Neural cell (in vitro differentiated cells): ENCODE data around the gene CPNE1.

Experiments used
- EP300 ChIP-seq: fragments of 450-650 bp; conservative IDR thresholded peaks from 2 replicates; pipeline ENCODE4 v1.6.1; 2014; ENCODE audit warnings: antibody characterized with exemption, mild to moderate bottlenecking, moderate library complexity; ENCODE audit not compliant: poor library complexity, severe bottlenecking
- EZH2 ChIP-seq: fragments of 200-600, 300-800 bp; shearing (Covaris generic), sonication (generic); IDR thresholded peaks from 2 replicates; pipeline ENCODE4 v1.6.1; 2014; ENCODE audit warnings: antibody characterized with exemption, low read length, borderline replicate concordance, mild to moderate bottlenecking; ENCODE audit not compliant: insufficient read depth, poor library complexity, severe bottlenecking
- MXI1 ChIP-seq: fragments of 450-650 bp; conservative IDR thresholded peaks from 2 replicates; pipeline ENCODE4 v1.6.1; 2014; ENCODE audit warnings: antibody characterized with exemption, mild to moderate bottlenecking; ENCODE audit not compliant: poor library complexity, severe bottlenecking
- POLR2AphosphoS5 ChIP-seq: IDR thresholded peaks from 2 replicates; pipeline ENCODE4 v1.6.1; 2012
- RAD21 ChIP-seq: fragments of 450-650 bp; conservative IDR thresholded peaks from 2 replicates; pipeline ENCODE4 v1.6.1; 2014; ENCODE audit warnings: antibody characterized with exemption, mild to moderate bottlenecking, moderate library complexity
- SMC3 ChIP-seq: fragments of 450-650 bp; conservative IDR thresholded peaks from 2 replicates; pipeline ENCODE4 v1.6.1; 2014; ENCODE audit warnings: antibody characterized with exemption, mild to moderate bottlenecking, moderate library complexity; ENCODE audit not compliant: poor library complexity
- TAF1 ChIP-seq: IDR thresholded peaks from 2 replicates; pipeline ENCODE4 v1.6.1; 2012; ENCODE audit warnings: low read depth
- TF ChIP-seq, protein P1 (sequence below): fragments of 450-650 bp; IDR thresholded peaks from 2 replicates; pipeline ENCODE4 v1.5.1; 2014; ENCODE audit warnings: antibody characterized with exemption, mild to moderate bottlenecking, moderate library complexity; ENCODE audit not compliant: poor library complexity, severe bottlenecking
- TF ChIP-seq, protein P2 (sequence below): IDR thresholded peaks from 2 replicates; pipeline ENCODE4 v1.6.1; 2012; ENCODE audit warnings: borderline replicate concordance

DNA sequence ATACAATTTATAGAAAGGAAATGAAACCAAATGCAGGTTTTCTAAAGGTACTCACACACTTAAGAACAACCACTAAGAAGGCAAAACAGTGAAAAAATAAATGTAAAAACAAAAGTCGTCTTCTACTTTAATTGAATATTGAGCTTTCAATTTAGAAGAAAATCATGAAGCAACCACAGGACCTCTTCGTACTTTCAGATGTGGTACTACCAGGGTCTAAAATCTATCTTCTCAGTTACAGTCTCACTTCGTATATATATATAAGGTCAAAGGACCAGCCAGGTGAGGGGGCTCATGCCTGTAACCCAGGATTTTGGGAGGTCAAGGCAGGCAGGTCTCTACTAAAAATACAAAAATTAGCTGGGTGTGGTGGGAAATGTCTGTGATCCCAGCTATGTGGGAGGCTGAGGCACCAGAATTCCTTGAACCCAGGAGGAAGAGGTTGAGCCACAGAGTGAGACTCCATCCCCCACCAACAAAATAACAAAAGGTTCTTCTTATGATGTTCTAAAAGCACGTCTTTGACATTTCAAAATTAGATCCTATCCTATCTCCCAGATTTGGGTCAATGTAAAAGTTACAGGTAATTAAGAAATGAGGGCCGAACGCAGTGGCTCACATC, 47.0 kb upstream of the CPNE1 start:
- TF ChIP-seq EZH2, result no peak
- TF ChIP-seq, protein P1, sequence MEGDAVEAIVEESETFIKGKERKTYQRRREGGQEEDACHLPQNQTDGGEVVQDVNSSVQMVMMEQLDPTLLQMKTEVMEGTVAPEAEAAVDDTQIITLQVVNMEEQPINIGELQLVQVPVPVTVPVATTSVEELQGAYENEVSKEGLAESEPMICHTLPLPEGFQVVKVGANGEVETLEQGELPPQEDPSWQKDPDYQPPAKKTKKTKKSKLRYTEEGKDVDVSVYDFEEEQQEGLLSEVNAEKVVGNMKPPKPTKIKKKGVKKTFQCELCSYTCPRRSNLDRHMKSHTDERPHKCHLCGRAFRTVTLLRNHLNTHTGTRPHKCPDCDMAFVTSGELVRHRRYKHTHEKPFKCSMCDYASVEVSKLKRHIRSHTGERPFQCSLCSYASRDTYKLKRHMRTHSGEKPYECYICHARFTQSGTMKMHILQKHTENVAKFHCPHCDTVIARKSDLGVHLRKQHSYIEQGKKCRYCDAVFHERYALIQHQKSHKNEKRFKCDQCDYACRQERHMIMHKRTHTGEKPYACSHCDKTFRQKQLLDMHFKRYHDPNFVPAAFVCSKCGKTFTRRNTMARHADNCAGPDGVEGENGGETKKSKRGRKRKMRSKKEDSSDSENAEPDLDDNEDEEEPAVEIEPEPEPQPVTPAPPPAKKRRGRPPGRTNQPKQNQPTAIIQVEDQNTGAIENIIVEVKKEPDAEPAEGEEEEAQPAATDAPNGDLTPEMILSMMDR, result no peak
- TF ChIP-seq POLR2AphosphoS5, result no peak
- TF ChIP-seq EP300, result no peak
- TF ChIP-seq, protein P2, sequence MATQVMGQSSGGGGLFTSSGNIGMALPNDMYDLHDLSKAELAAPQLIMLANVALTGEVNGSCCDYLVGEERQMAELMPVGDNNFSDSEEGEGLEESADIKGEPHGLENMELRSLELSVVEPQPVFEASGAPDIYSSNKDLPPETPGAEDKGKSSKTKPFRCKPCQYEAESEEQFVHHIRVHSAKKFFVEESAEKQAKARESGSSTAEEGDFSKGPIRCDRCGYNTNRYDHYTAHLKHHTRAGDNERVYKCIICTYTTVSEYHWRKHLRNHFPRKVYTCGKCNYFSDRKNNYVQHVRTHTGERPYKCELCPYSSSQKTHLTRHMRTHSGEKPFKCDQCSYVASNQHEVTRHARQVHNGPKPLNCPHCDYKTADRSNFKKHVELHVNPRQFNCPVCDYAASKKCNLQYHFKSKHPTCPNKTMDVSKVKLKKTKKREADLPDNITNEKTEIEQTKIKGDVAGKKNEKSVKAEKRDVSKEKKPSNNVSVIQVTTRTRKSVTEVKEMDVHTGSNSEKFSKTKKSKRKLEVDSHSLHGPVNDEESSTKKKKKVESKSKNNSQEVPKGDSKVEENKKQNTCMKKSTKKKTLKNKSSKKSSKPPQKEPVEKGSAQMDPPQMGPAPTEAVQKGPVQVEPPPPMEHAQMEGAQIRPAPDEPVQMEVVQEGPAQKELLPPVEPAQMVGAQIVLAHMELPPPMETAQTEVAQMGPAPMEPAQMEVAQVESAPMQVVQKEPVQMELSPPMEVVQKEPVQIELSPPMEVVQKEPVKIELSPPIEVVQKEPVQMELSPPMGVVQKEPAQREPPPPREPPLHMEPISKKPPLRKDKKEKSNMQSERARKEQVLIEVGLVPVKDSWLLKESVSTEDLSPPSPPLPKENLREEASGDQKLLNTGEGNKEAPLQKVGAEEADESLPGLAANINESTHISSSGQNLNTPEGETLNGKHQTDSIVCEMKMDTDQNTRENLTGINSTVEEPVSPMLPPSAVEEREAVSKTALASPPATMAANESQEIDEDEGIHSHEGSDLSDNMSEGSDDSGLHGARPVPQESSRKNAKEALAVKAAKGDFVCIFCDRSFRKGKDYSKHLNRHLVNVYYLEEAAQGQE, result no peak
- no peak for TF ChIP-seq RAD21
- no peak for TF ChIP-seq SMC3
- no peak for TF ChIP-seq TAF1
- TF ChIP-seq MXI1, result no peak
